ENCODE results near the gene PRKD1. TPM values are rescaled to one million over a fixed set of nuclear protein-coding genes. Genes with fewer than 3 reads are reported as not detected.

Gene PRKD1
- total and polyA plus RNA-seq, 10 of the 15 experiments (the other 5 are each of a cell fraction or from before 2014, with no cell fraction given): 0.02 to 0.56 TPM; not detected in 8

- no TSS peak for BruUV-seq (replicated peaks)
- H3K27ac ChIP-seq (ENCODE audit: control insufficient read depth, insufficient read depth): no peak overlapping the region
- H3K9ac ChIP-seq (ENCODE audit: control insufficient read depth, insufficient read depth, low read length): no peak overlapping the region
- H3K9me3 ChIP-seq (replicated peaks; ENCODE audit: control insufficient read depth, insufficient read depth, low read length): no peaks in the 10 kb centered on the region
- H3K36me3 ChIP-seq (ENCODE audit: control insufficient read depth in 2 of 2, insufficient read depth in 2 of 2, low read length in 1 of 2): no peaks in the 10 kb centered on the region
- RAD21 ChIA-PET (ENCODE audit: unreplicated experiment): no interaction called here
- no peak overlapping the region for H3K4me3 ChIP-seq
- POLR2A ChIA-PET: no interaction called here
- intact Hi-C loops (cut with micrococcal nuclease; ENCODE audit: unreplicated experiment): no loop called here
- DNase-seq (ENCODE audit: low read depth, low spot score) (no peak), ATAC-seq (no peak), FAIRE-seq (no peak)
- no peaks in the 10 kb centered on the region for H4K20me1 ChIP-seq (ENCODE audit: control insufficient read depth, insufficient read depth)
- H3K27me3 ChIP-seq (replicated peaks in 1 of 2; ENCODE audit: control insufficient read depth in 2 of 2, insufficient read depth in 2 of 2, low read length in 1 of 2): no peaks in the 10 kb centered on the region
- no peak for TF ChIP-seq SRF (IDR thresholded peaks at IDR 0.05; ENCODE audit: low read depth in 2 of 2, low read length in 2 of 2)
- no peak for TF ChIP-seq STAT3 (IDR thresholded peaks at IDR 0.05; ENCODE audit: low read depth, low read length)
- no peak for TF ChIP-seq CTCF (IDR thresholded peaks at IDR 0.05 in 2 of 3, conservative IDR thresholded peaks at IDR 0.05 in 1 of 3; ENCODE audit: control insufficient read depth in 2 of 3, extremely low read depth in 1 of 3, insufficient read depth in 1 of 3, low read depth in 3 of 3, low read length in 3 of 3)
- TF ChIP-seq SREBF1 (IDR thresholded peaks at IDR 0.05; ENCODE audit: low read length): no peak
- no peak for TF ChIP-seq E2F4 (IDR thresholded peaks at IDR 0.05; ENCODE audit: low read depth, low read length)
- TF ChIP-seq SREBF2 (IDR thresholded peaks at IDR 0.05; ENCODE audit: low read length): no peak
- TF ChIP-seq CHD4 (IDR thresholded peaks at IDR 0.05): no peak
- TF ChIP-seq KDM1A (IDR thresholded peaks at IDR 0.05; ENCODE audit: borderline replicate concordance): no peak
- no peak for TF ChIP-seq TBL1XR1 (IDR thresholded peaks at IDR 0.05; ENCODE audit: low read depth, low read length)
- no peak for TF ChIP-seq BACH1 (IDR thresholded peaks at IDR 0.05; ENCODE audit: borderline replicate concordance)
- no peak for TF ChIP-seq MYC (IDR thresholded peaks at IDR 0.05; ENCODE audit: insufficient read depth, insufficient read length, insufficient replicate concordance, low read length, severe bottlenecking)
- no peak for TF ChIP-seq TCF3 (IDR thresholded peaks at IDR 0.05; ENCODE audit: borderline replicate concordance, insufficient read depth, low read depth, low read length)
- no peak for TF ChIP-seq SUZ12 (IDR thresholded peaks at IDR 0.05; ENCODE audit: unreplicated experiment)
- 29% methylated on average over 3 of the region's 3 CpGs for WGBS (ENCODE audit: insufficient coverage, insufficient replicate concordance, low lambda C conversion rate, missing lambda C conversion rate)
- H3K4me1 ChIP-seq (ENCODE audit: control insufficient read depth, insufficient read depth, low read length): no peaks in the 10 kb centered on the region
- CTCF ChIA-PET: no interaction called here
- no peaks in the 10 kb centered on the region for H3K79me2 ChIP-seq (ENCODE audit: control insufficient read depth, insufficient read depth, low read length)
- in situ Hi-C loops (cut with MboI): no loop called here
- SMC1A ChIA-PET (ENCODE audit: uncharacterized antibody, unreplicated experiment): no interaction called here
- no peak overlapping the region for H2AFZ ChIP-seq (ENCODE audit: control insufficient read depth, low read depth, low read length)
- H3K4me2 ChIP-seq (ENCODE audit: control insufficient read depth, insufficient read depth): no peak overlapping the region
Measured at GRCh38 chr14:29603696-29604095, 324.0 kb downstream of the PRKD1 start.
